Stimulated activated CD8-positive, alpha-beta memory T cell treated with anti-CD3 and anti-CD28 coated beads, Interleukin-12 subunit alpha, Interleukin-12 subunit beta, amount 100 ng/mL, for 1 hour (primary cell): ENCODE data around the gene RCC2.
A peak's percentile ranks its signal among the peaks of the same experiment; 100 is the strongest.
"Not testable (repeated sequence)": the region's sequence is repeated elsewhere in the genome, so short reads cannot be mapped to it uniquely, and the experiment has no call there.

Source experiments
- DNase-seq: peaks from one replicate; pipeline ENCODE4 v3.0.0-alpha.2; 2020; ENCODE audit warnings: low read depth

RCC2 gene

GRCh38 chr1:17439250-17440073 is at the start of gene RCC2:
Gene RCC2, minus strand, starts transcription at chr1:17439677. Its CDS starts 1,163 bp downstream, at chr1:17438514.
- peak; percentile 47 for DNase-seq

DNA sequence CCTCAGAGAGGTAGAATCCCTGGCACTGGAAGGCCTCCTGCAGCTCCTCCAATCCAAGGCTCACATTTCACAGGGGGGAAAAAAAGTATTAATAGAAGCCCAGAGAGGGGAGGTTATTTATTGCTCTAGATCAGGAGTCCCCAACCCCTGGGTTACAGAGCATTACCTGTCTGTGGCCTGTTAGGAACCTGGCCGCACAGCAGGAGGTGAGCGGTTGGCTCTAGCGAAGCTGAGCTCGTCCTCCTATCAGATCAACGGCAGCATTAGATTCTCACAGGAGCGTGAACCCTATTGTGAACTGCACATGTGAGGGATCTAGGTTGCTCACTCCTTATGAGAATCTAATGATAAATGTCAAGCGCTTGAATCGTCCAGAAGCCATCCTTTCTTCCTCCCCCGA is 46.8 kb upstream of the RCC2 start:
- DNase-seq: no peak

DNA sequence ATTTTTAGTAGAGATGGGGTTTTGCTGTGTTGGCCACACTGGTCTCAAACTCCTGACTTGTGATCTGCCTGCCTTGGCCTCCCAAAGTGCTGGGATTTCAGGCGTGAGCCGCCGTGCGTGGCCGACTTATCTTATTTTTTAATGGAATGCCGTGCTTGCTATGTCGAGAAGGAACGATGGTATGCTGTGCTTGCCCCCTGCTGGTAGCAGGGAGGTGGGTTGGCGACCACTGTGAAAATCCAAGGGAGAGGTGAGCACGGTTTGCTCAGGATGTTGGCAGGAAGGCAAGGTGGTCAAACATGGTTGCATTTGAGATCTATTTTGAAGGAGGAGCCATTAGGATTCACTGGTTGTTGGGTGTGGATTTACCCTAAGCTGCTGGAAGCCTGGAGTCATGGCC is 45.8 kb upstream of the RCC2 start:
- DNase-seq: no peak

GRCh38 chr1:17481981-17482380 is 42.5 kb upstream of the RCC2 start:
- not testable (repeated sequence) for DNase-seq

- DNase-seq: no peak
Measured at GRCh38 chr1:17480846-17481245, 41.4 kb upstream of the RCC2 start.

DNA sequence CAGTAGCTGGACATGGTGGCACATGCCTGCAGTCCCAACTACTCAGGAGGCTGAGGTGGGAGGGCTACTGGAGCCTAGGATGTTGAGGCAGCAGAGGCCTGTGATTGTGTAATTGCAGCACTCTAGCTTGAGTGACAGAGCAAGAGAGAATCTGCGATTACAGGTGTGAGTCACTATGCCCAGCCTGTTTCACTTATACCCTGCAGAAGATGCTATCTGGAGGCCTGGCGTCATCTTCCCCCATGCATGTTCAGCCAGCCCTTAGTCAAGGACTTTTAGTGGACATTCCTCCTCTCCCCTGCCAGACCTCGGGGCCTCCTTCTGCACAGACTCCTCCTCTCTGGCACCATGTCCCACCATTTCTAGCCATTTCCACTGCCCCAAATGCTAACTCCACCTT is 36.3 kb upstream of the RCC2 start:
- no peak for DNase-seq

GRCh38 chr1:17474836-17475555 is 35.5 kb upstream of the RCC2 start:
- DNase-seq: not testable (repeated sequence)

DNA sequence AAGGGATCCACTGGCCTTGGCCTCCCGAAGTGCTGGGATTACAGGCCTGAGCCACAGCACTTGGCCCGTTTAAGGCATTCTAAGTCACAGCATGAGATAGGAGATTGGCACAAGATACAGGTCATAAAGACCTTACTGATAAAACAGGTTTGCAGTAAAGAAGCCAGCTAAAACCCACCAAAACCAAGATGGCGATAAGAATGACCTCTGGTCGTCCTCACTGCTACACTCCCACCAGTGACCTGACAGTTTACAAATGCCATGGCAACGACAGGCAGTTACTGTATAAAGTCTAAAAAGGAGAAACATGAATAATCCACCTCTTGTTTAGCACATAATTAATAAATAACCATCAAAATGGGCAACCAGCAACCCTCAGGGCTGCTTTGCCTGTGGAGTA is 33.3 kb upstream of the RCC2 start:
- no peak for DNase-seq

DNA sequence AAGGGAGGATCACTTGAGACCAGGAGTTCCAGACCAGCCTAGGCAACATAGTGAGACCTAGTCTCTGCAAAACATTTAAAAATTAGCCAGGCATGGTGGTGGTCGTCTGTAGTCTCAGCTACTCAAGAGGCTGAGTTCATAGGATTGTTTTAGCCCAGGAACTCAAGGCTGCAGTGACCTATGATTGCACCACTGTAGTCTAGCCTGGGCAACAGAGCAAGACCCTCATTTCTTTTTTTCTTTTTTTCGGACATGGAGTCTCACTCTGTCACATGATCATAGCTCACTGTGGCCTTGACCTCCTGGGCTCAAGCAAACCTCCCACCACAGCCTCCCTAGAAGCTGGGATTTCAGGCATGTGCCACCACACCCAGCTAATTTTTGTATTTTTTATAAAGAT is 31.9 kb upstream of the RCC2 start:
- DNase-seq: no peak

DNA sequence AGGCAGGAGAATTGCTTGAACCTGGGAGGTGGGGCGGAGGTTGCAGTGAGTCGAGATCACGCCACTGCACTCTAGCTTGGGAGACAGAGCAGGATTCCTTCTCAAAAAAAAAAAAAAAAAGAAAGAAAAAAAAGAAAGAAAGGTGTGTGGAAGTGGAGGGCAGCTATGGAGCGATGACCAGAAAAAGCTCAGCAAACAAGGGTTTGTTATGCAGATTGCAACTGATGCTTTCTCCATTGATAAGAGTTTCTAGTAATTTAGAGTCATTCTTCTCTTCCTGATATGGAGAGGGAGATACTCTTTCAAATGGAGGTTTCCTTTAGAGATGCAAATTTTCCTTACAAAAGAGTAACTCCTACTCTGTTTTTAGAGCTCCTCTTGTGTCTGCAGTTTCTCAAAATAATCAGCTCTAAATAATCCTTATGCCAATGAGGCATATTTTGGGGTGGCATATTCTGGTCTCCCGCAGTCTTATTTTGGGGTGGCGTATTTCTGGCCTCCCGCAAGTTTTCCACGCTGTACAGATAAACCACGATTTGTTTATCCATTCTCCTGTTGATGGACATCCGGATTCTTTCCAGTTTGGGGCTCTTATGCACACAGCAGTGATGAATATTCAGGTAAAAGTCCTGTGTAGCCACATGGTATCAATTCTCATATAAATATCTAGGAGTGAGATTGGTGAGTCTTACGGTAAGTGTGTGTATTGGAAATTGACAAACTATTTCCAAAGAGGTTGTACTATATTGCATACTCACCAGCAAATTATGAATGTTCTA is 30.7 kb upstream of the RCC2 start:
- DNase-seq: no peak

DNA sequence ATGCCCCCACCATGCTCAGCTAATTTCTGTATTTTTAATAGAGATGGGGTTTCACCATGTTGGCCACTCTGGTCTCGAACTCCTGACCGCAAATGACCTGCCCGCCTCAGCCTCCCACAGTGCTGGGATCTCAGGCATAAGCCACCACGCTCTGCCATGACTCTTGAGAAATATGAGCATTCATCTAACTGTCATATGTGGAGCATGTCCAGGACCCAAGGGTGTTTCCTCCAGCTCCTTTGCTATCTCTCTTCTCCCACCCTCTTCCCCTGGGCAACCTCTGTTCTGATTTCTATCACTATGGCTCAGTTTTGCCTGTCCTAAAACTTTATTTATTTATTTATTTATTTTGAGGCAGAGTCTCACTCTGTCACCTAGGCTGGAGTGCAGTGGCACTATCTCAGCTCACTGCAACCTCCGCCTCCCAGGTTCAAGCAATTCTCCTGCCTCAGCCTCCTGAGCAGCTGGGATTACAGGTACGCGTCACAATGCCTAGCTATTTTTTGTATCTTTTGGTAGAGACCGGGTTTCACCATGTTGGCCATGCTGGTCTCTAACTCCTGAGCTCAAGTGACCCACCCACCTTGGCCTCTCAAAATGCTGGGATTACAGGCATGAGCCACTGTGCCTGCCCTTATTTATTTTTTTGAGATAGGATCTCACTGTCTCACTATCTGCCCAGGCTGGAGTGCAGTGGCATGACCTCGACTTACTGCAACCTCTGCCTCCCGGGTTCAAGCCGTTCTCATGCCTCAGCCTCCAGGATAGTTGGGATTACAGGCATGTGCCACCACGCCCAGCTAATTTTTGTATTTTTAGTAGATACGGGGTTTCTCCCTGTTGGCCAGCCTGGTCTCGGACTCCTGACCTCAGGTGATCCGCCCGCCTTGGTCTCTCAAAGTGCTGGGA is 29.1 kb upstream of the RCC2 start:
- not testable (repeated sequence) for DNase-seq

DNA sequence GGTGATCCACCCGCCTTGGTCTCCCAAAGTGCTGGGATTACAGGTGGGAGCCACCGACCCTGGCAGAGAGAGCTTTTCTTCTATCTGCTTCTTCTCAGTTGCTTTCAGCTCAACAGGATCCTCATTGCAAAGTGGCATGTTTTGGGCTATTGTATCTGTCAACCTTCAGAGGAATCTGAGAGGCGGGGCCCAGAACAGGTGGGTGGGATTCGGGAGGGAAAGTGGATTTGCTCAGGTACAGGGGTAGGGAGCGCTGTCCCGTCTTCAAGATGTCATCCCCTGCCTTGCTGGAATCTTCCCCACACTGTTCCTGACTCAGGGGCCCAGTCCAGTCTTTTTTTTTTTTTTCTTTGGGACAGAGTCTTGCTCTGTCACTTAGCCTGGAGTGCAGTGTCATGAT is 26.9 kb upstream of the RCC2 start:
- DNase-seq: no peak

GRCh38 chr1:17465228-17465627 is 25.8 kb upstream of the RCC2 start:
- no peak for DNase-seq

DNA sequence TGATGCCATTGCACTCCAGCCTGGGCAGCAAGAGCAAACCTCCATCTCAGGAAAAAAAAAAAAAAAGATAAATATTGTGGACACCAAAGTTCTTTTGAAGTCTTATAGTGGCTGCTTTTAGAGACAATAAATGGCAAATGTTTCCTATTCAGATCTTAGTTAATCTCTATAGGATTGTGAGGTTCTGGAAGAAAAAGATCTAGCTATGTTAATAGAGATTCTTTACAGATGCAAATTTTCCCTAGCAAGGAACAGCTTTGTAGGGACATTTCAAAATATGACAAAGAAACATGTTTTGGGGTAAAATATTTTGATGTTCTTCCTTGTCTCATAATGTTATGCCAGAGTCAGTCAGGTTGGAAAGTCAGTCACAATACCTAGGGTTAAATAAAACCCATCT is 24.5 kb upstream of the RCC2 start:
- DNase-seq: no peak

GRCh38 chr1:17462669-17463068 is 23.2 kb upstream of the RCC2 start:
- DNase-seq: no peak

GRCh38 chr1:17460219-17460618 is 20.7 kb upstream of the RCC2 start:
- no peak for DNase-seq

- DNase-seq: no peak
Measured at GRCh38 chr1:17458794-17459193, 19.3 kb upstream of the RCC2 start.

DNA sequence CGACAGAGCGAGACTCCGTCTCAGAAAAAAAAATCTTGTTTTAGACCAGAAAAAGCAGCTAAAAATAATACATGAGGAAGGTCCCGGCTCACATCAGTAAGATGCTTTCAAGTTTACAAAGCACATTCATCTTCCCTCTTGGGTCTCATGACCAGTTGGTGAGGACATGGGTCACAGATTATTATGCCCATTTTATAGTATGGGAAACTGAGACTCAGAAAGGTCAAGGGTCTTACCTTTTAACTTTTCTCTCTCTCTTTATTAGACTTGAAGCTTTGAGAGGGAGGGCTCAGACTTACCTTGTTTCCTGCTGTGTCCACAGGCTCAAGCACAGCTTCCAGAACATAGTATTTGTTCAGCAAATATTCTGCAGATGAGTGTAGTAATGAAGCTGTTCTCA is 13.2 kb upstream of the RCC2 start:
- no peak for DNase-seq

GRCh38 chr1:17452203-17452602 is 12.7 kb upstream of the RCC2 start:
- DNase-seq: not testable (repeated sequence)

- no peak for DNase-seq
Measured at GRCh38 chr1:17451731-17452130, 12.3 kb upstream of the RCC2 start.

GRCh38 chr1:17447501-17447992 is 8.1 kb upstream of the RCC2 start:
- no peak for DNase-seq
